Measurements from ENCODE around the gene NGF. TPM values are rescaled to one million over a fixed set of nuclear protein-coding genes. Genes with fewer than 3 reads are reported as not detected.

The NGF gene
- total RNA-seq, 6 donors from 2014 or later, result 0.46 to 3.0 (median 1.6) TPM; not detected in 2

DNA sequence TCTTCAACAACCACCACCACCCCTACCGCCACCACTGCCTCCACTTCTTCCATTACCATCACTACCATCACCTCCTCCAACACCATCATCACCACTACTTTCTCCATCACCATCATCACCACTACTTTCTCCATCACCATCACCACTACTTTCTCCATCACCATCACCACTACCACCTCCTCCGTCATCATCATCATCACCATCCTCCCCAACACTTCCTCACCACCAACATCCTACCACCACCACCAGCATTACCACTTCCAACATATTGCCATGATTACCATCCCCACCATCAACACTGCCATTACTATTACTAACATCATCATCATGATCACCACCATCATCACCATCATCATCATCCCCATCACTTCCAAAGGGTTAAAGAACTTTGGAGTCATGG is 34.7 kb downstream of the NGF start:
- Histone ChIP-seq H3K4me1 (no peaks in the 10 kb centered on the region), H3K36me3 (no peaks in the 10 kb centered on the region), H3K27me3 (no peaks in the 10 kb centered on the region), H3K27ac (no peak overlapping the region), H3K4me3 (no peak overlapping the region), H3K9me3 (no peaks in the 10 kb centered on the region)
- 96 to 98% methylated on average over 2 of the region's 2 CpGs for WGBS, 2 donors
- DNase-seq (no peak), ATAC-seq (ENCODE audit: low FRiP score in 2 of 2) (no peak)
- TF ChIP-seq POLR2A (IDR thresholded peaks at IDR 0.05) (no peak), POLR2AphosphoS5 (IDR thresholded peaks at IDR 0.05) (no peak), CTCF (IDR thresholded peaks at IDR 0.05) (no peak), EP300 (IDR thresholded peaks at IDR 0.05) (no peak)

DNA sequence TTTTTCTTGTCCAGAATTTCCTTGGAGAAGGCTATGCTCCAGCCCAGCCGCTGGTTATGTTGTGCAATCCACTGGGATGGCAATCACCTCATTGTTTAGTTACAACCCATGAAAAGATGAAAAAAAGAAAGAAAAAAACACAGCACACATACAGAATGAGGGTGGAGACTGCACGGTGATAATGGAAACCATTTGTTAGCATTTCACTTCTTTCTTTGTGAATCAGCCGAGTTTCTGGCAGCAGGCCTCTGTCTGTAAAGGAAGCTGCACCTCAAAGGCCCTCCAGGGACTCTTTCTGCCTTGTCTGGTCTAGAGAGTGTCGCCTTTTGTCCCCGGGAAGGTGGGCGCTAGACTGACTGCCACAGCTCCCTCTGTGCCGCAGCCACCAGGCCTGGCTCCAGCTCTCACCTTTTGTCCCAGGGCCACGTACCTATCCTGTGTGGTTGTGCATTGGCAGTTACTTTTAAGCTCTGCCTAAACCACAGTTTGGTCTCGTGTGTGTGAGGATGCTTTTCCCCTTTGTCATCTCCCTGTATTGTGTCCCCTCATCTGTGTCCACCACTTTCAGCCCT is 35.6 kb downstream of the NGF start:
- Histone ChIP-seq H3K4me1 (peaks cover 0 to 7% (median 0%) of the 10 kb centered on the region in 4 donors), H3K27ac (no peak overlapping the region), H3K27me3 (no peaks in the 10 kb centered on the region), H3K9me3 (no peaks in the 10 kb centered on the region), H3K4me3 (no peak overlapping the region), H3K36me3 (no peaks in the 10 kb centered on the region)
- 60 to 73% methylated on average over 9 of the region's 9 CpGs for WGBS, 2 donors
- TF ChIP-seq EP300 (IDR thresholded peaks at IDR 0.05) (no peak), CTCF (IDR thresholded peaks at IDR 0.05) (no peak), POLR2AphosphoS5 (IDR thresholded peaks at IDR 0.05) (no peak), POLR2A (IDR thresholded peaks at IDR 0.05) (no peak)
- ATAC-seq (ENCODE audit: low FRiP score in 2 of 2) (peak in 1 of 2 donors; percentile 88), DNase-seq (peak in 1 of 2 donors; percentile 54)

DNA sequence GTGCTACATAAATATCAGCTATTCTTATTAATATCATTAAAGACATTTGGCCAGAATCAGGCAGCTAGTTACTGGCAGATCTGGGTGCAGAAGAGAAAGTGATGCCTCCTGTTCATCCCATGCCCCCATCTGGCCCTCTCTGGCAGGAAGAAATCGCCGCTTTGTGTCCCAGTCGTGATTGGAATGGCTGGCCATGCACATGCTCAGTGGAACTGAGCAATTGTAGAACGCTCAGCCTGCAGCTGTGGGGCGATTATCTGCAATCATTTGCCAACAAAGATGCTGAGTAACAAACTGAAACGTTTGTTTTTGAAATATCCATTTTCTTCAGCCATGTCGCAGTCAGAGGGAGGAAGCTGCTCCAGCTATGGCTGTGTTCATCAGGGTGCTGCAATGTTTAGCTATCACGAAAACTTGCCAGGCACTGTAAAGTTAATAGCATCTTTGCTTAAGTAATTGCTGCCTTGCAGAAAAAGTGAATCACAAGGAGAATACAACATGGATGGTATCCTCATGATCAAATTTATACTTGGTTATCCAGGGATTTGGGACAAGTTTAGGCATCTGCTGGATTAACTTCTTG is 36.5 kb downstream of the NGF start:
- no peak overlapping the region for H3K4me3 ChIP-seq
- peaks cover 0 to 10% (median 0%) of the 10 kb centered on the region in 4 donors for H3K4me1 ChIP-seq
- H3K36me3 ChIP-seq, result no peaks in the 10 kb centered on the region
- H3K9me3 ChIP-seq, result no peaks in the 10 kb centered on the region
- H3K27ac ChIP-seq, result no peak overlapping the region
- ATAC-seq (ENCODE audit: low FRiP score in 2 of 2) (no peak), DNase-seq (no peak)
- no peaks in the 10 kb centered on the region for H3K27me3 ChIP-seq
- whole genome bisulfite sequencing, 2 donors, result 80 to 83% methylated on average over 8 of the region's 8 CpGs
- no peak for TF ChIP-seq POLR2AphosphoS5 (IDR thresholded peaks at IDR 0.05)
- TF ChIP-seq POLR2A (IDR thresholded peaks at IDR 0.05), result no peak
- no peak for TF ChIP-seq CTCF (IDR thresholded peaks at IDR 0.05)
- TF ChIP-seq EP300 (IDR thresholded peaks at IDR 0.05), result no peak

DNA sequence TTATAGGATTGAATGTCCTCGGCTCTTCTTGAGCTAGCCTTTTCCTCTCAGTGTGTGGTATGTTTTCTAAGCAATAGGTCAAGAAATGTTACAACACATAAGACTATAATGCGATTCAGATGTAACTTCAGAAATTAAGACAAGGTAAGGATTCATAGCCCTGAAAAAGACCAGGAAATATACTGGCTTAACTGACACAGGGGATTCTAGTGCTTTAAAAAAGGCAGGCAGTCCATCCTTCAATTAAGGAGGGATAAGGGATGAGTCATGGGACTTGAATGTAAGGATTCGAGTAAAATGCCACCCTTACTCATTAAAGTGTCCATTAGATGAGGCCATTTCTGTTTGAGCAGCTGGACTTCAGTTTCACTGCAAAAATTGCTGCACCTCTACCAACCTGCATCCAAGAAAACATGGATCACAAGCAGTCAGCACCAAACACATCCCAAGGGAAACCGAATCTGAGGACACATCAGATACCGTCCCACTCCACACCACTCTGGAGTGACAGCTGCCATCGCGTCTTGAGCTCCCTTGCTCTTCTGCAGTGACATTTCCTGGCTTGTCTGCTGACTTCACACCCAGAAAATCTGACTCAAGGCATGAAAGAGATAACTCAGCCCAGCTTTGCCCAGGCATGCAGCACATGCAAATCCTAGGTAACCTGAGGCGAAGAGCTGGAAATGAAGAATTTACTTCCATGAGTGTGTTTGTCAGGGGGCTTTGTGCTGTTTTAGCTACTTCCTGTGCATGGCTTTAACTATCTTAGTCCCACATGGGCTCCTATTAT is 37.8 kb downstream of the NGF start:
- WGBS, 2 donors, result 79 to 80% methylated on average over 8 of the region's 8 CpGs

More for the DNA sequence above, 37.8 kb downstream of the NGF start:
- ATAC-seq (ENCODE audit: low FRiP score in 2 of 2) (no peak), DNase-seq (no peak)
- Histone ChIP-seq H3K4me1 (peaks cover 0 to 10% (median 0%) of the 10 kb centered on the region in 4 donors), H3K9me3 (no peaks in the 10 kb centered on the region), H3K36me3 (no peaks in the 10 kb centered on the region), H3K4me3 (no peak overlapping the region), H3K27ac (no peak overlapping the region), H3K27me3 (no peaks in the 10 kb centered on the region)
- TF ChIP-seq POLR2A (IDR thresholded peaks at IDR 0.05) (no peak), CTCF (IDR thresholded peaks at IDR 0.05) (no peak), POLR2AphosphoS5 (IDR thresholded peaks at IDR 0.05) (no peak), EP300 (IDR thresholded peaks at IDR 0.05) (no peak)
